Measurements from ENCODE around the gene PPL.

The PPL gene

DNA sequence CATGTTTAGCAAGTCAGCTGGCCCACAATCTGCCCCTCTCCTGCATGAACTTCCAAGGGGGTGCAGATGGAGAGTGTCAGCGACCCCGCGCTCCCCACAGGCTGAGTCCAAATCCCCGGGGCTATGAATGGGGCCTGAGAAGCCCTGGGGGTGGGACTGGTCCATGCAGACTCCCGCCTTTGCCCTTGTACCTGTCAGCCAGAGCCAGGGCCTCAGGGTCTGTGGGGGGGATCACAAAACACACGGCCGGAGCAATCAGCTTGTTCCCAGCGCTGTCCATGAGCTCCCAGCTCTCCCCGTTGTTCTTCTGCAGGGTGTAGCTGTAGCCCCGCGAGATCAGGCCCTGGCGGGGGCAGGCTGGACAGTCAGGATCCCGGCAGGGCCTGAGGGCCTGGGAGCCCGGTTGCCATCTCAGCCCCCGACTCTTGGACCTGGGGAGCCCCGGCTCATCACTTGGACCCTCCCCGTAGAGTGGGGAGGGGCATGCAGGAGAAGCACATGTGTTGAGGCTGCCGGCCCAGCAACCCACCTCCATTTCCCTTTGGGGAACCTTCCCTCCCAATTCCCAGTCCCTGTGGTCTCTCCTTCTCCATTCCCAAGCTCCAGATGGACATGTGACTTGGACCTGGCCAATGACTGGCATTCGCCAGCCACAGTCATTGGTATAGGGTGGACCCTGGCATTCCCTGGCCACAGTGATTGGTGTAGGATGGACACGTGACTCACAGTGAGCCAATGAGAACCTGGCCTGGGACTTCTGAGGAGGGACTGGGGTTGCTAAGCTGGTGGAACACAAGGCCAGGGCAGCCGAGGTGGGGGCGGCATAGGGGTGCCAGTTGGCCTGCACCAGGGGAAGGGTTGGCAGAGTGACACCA lies 42.4 kb downstream of the PPL start:
- no peaks in the 10 kb centered on the region for H3K9me3 ChIP-seq (ENCODE audit: insufficient read depth, low read length, severe bottlenecking)
- no peak overlapping the region for H3K4me2 ChIP-seq (ENCODE audit: insufficient read depth, low read length)
- H3K27me3 ChIP-seq (ENCODE audit: insufficient read depth, low read length, poor library complexity), result no peaks in the 10 kb centered on the region
- H3K27ac ChIP-seq (ENCODE audit: low read length), result no peak overlapping the region
- H2AFZ ChIP-seq (ENCODE audit: low read depth, low read length), result no peak overlapping the region
- no peak overlapping the region for H3K9ac ChIP-seq (ENCODE audit: low read depth, low read length)
- no peaks in the 10 kb centered on the region for H3K79me2 ChIP-seq (ENCODE audit: insufficient read depth, low read length)
- no peaks in the 10 kb centered on the region for H3K36me3 ChIP-seq (ENCODE audit: insufficient read depth, low read length)
- H3K4me1 ChIP-seq (ENCODE audit: insufficient read depth, low read length), result no peaks in the 10 kb centered on the region
- H3K4me3 ChIP-seq (ENCODE audit: low read depth in 1 of 2, low read length in 2 of 2), result no peak overlapping the region
- DNase-seq (no peak), ATAC-seq (ENCODE audit: insufficient read depth, low read depth) (peak; percentile 49; the same call in 1 of the 3 replicates)
- TF ChIP-seq EZH2 (IDR thresholded peaks at IDR 0.05; ENCODE audit: borderline replicate concordance, low read depth, low read length, severe bottlenecking), result no peak
- TF ChIP-seq, protein P1, sequence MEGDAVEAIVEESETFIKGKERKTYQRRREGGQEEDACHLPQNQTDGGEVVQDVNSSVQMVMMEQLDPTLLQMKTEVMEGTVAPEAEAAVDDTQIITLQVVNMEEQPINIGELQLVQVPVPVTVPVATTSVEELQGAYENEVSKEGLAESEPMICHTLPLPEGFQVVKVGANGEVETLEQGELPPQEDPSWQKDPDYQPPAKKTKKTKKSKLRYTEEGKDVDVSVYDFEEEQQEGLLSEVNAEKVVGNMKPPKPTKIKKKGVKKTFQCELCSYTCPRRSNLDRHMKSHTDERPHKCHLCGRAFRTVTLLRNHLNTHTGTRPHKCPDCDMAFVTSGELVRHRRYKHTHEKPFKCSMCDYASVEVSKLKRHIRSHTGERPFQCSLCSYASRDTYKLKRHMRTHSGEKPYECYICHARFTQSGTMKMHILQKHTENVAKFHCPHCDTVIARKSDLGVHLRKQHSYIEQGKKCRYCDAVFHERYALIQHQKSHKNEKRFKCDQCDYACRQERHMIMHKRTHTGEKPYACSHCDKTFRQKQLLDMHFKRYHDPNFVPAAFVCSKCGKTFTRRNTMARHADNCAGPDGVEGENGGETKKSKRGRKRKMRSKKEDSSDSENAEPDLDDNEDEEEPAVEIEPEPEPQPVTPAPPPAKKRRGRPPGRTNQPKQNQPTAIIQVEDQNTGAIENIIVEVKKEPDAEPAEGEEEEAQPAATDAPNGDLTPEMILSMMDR (IDR thresholded peaks at IDR 0.05; ENCODE audit: borderline replicate concordance, extremely low read depth, low read length, poor library complexity, severe bottlenecking), result no peak
- H4K20me1 ChIP-seq (ENCODE audit: insufficient read depth, low read length), result peaks cover 13% of the 10 kb centered on the region; the same call in 1 of the 2 replicates

DNA sequence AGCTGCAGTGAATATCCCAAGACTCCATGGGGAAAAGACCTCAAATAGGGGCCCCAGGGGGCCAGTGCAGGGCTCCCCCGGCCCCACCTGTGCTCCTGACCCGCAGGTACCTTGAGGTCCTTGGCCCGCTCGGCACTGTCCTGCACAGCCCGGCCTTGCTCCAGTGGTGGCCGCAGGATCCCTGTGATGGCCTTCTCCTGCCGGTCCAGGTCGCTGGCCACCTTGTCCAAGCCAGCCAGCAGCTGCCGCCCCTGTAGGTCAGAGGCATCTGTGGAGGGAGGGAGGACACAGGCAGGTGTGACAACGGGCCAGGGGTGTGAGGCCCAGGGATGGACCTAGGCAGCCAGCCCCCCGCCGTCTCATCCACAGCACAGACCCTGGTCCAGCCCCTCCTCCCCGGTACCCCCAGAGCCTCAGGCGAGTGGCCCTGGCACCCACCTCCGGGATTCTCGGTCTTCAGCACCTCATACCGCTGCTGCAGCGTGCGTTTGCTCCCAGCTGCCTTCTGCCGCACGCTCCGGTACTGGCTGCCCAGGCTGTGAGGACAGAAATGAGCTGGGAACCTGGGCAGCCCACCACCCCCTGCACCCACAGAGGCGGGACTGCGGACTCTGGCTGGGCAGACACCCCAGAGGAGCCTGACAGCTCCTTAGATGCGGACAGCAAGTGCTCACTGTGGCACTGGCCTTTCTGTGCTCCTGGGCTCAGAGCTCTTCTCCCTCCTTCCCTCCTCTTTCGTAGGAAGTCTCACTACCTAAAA lies 43.7 kb downstream of the PPL start:
- Histone ChIP-seq H3K4me2 (ENCODE audit: insufficient read depth, low read length) (no peak overlapping the region), H3K27ac (ENCODE audit: low read length) (no peak overlapping the region), H3K9me3 (ENCODE audit: insufficient read depth, low read length, severe bottlenecking) (no peaks in the 10 kb centered on the region), H3K36me3 (ENCODE audit: insufficient read depth, low read length) (no peaks in the 10 kb centered on the region), H3K4me3 (ENCODE audit: low read depth in 1 of 2, low read length in 2 of 2) (no peak overlapping the region), H3K9ac (ENCODE audit: low read depth, low read length) (no peak overlapping the region), H2AFZ (ENCODE audit: low read depth, low read length) (no peak overlapping the region), H3K4me1 (ENCODE audit: insufficient read depth, low read length) (no peaks in the 10 kb centered on the region), H4K20me1 (ENCODE audit: insufficient read depth, low read length) (peaks cover 16% of the 10 kb centered on the region), H3K79me2 (ENCODE audit: insufficient read depth, low read length) (no peaks in the 10 kb centered on the region), H3K27me3 (ENCODE audit: insufficient read depth, low read length, poor library complexity) (no peaks in the 10 kb centered on the region)
- ATAC-seq (ENCODE audit: insufficient read depth, low read depth) (no peak), DNase-seq (no peak)
- no peak for TF ChIP-seq EZH2 (IDR thresholded peaks at IDR 0.05; ENCODE audit: borderline replicate concordance, low read depth, low read length, severe bottlenecking)
- TF ChIP-seq, protein P1 (IDR thresholded peaks at IDR 0.05; ENCODE audit: borderline replicate concordance, extremely low read depth, low read length, poor library complexity, severe bottlenecking), result no peak

DNA sequence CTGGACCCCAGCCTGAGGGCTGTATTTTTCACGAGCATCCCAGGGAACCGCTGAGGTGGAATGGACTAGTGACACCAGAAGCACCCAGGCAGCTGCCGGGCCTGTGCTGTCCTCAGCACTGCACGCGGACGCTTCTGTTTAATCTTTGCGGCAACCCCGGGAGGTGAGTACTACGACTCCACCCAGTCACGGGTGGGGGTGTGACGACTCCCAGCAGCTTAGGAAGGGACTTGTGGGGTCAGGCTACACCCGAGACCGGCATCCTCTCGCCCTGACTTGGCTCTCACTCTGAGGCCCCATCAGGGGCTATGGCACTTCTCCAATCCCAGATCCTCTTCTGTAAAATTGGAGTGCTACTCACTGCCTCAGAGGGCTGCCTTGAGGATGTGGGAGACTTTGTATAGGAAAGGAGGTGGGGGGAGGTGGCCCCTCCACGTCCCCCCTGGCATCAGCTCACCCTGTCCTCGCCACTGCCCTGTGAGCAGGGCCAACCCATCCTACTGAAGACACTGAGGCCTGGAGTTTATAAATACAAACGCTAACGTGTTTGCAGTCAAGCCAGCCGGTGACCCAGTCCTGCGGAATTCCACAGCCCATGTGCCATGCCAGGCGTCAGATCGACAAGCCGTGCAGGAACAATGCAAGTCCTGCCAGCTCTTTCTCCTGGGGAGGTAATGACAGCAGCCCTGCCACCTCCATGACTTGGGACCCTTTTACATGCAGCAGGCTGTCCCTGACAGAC lies 44.4 kb downstream of the PPL start:
- H3K9me3 ChIP-seq (ENCODE audit: insufficient read depth, low read length, severe bottlenecking), result no peaks in the 10 kb centered on the region
- peaks cover 16% of the 10 kb centered on the region for H4K20me1 ChIP-seq (ENCODE audit: insufficient read depth, low read length)
- no peak overlapping the region for H3K27ac ChIP-seq (ENCODE audit: low read length)
- no peak for DNase-seq
- H3K4me2 ChIP-seq (ENCODE audit: insufficient read depth, low read length), result no peak overlapping the region
- H3K4me1 ChIP-seq (ENCODE audit: insufficient read depth, low read length), result no peaks in the 10 kb centered on the region
- H3K4me3 ChIP-seq (ENCODE audit: low read depth in 1 of 2, low read length in 2 of 2), result no peak overlapping the region
- no peak for ATAC-seq (ENCODE audit: insufficient read depth, low read depth)
- no peak overlapping the region for H3K9ac ChIP-seq (ENCODE audit: low read depth, low read length)
- H3K36me3 ChIP-seq (ENCODE audit: insufficient read depth, low read length), result 0 out of 2 replicates have a peak, but pooled peaks cover 2% of the 10 kb centered on the region
- no peaks in the 10 kb centered on the region for H3K27me3 ChIP-seq (ENCODE audit: insufficient read depth, low read length, poor library complexity)
- H3K79me2 ChIP-seq (ENCODE audit: insufficient read depth, low read length), result no peaks in the 10 kb centered on the region
- H2AFZ ChIP-seq (ENCODE audit: low read depth, low read length), result no peak overlapping the region
- no peak for TF ChIP-seq EZH2 (IDR thresholded peaks at IDR 0.05; ENCODE audit: borderline replicate concordance, low read depth, low read length, severe bottlenecking)
- TF ChIP-seq, protein P1 (IDR thresholded peaks at IDR 0.05; ENCODE audit: borderline replicate concordance, extremely low read depth, low read length, poor library complexity, severe bottlenecking), result no peak

Measured in DND-41 (cell line).